Mammary epithelial cell (primary cell): ENCODE data around the gene CCR8.

Source experiments
- CTCF ChIP-seq, 2 donors: IDR thresholded peaks in 1 of 2; conservative IDR thresholded peaks in 1 of 2; 2 replicates each; pipeline ENCODE4 v1.5.1; 2011 to 2012; ENCODE audit warnings: inconsistent platforms in 2 of 2, low read length in 2 of 2, mild to moderate bottlenecking in 2 of 2, control low read depth in 1 of 2, low read depth in 1 of 2; ENCODE audit not compliant: insufficient read depth in 1 of 2; ENCODE audit errors: extremely low read depth in 1 of 2
- EZH2 ChIP-seq: IDR thresholded peaks from 2 replicates; pipeline ENCODE4 v1.6.1; 2012; ENCODE audit warnings: low read length, inconsistent platforms, borderline replicate concordance

GRCh38 chr3:39344746-39345344, 15.3 kb downstream of the CCR8 start:
- TF ChIP-seq CTCF (conservative IDR thresholded peaks at IDR 0.05 in 1 of 2, IDR thresholded peaks at IDR 0.05 in 1 of 2; ENCODE audit: extremely low read depth in 1 of 2, insufficient read depth in 1 of 2, low read depth in 1 of 2, low read length in 2 of 2) (no peak), EZH2 (no peak)
